RPMI7951 (cell line): ENCODE results near the gene TRIM44. TPM values are rescaled to one million over a fixed set of nuclear protein-coding genes. Genes with fewer than 3 reads are reported as not detected.
"Not testable (repeated sequence)": the region's sequence is repeated elsewhere in the genome, so short reads cannot be mapped to it uniquely, and the experiment has no call there.

ENCODE experiments used
- DNase-seq: peaks from one replicate; pipeline ENCODE4 v3.0.0-alpha.2; 2012; ENCODE audit warnings: low read depth
- total RNA-seq: library from RNA; depleted of rRNA; stranded (reverse); fragments of >200 nt; shearing (Covaris generic); gene quantifications from 2 replicates; pipeline ENCODE4 v1.2.3, GENCODE V29; 2014

The TRIM44 gene
- total RNA-seq, 1 experiment from 2014 or later: 27.6 TPM

- no peak for DNase-seq
Observed at GRCh38 chr11:35815556-35816315, 153.2 kb downstream of the TRIM44 start.

DNA sequence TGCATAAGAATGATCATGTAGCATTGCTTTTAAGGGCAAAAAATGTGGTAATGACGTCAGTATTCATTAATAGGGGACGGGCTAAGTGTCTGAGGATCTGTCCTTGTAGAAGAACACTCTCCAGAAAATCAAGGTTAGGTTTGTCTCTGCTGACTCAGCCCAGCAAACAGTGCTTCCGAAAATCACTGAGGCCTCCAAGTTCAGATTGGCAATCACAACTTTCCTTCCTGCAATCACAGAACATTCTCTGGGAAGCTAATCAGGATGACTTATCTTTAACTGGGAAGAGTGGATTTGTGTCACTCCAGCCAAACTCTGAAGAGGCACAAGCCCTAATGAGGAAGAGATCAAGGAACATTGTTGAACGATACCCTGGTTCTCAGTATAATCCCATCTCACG, 158.0 kb downstream of the TRIM44 start:
- DNase-seq: no peak

DNA sequence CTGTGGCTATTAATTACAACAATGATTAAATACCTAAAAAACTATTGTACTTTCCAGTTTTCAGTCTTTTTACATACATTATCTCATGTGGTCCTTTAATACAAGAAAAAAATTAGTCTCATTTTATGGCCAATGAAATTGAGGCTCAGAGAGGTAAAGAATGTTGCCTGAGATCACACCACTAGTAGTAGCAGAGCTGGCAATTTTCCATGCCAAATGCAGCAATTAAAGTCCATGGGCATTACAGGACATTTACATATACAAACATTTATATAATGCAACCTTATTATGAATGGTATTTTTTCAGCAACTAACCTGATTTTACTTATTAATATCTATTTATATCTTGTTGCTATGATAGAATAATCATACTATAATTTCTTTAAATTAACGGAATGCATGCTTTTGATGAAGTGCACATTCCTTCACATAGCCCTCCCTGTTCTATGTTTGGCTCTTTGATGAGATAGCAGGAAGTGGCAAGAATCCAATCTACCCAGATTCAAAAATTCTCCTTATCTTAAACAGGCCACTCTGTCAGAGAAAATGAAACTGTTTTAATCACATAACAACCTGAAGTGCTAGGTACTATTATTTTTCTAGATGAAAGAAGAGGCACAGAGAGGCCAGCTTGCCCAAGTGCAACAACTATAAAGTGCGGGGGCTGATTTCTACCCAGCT, 160.4 kb downstream of the TRIM44 start:
- DNase-seq: peak; percentile 13

DNA sequence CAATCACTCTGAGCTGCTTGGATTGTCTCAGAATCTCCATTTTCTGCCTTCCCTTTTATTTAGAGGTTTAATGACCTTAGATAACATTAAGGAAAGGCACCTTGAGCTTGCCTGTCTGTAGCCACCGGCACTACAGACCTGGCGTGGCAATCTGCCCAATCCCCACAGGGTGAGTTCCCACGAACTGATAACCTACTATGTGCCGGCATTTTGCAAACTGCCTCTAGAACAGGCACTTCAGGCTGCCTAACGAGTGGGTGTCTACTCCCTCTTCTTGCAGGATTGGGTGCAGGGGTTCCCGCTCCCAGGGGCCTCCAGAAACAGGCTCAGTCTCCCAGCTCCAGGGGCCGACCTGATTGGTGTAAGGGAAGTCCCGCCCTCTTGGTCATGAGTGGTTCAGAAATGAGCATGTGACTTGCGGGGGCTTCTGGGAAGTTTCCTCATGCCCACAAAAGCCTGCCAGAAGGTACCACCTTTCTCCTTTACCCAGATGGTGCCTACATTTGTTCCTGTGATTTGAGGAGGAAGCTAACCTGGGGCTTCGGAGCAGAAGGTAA, 161.2 kb downstream of the TRIM44 start:
- DNase-seq: no peak

DNA sequence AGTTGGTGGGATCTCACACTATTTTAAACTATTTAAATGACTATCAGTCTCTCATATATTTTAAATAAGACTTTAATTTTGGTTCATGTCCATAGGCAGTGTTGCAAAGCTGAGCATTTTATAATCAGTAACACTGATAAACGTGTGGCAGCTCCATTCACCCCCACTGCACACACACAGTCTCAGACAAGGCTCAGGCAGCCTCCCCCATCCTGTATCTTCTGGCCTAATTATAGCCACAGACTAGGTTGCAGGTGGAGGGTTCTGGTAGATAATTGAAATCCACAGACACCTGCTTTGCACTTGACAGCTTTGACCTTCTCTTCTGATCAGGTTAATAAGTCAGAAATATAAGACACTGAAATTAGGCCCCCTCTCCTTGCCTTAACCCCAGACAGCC, 162.8 kb downstream of the TRIM44 start:
- no peak for DNase-seq

DNA sequence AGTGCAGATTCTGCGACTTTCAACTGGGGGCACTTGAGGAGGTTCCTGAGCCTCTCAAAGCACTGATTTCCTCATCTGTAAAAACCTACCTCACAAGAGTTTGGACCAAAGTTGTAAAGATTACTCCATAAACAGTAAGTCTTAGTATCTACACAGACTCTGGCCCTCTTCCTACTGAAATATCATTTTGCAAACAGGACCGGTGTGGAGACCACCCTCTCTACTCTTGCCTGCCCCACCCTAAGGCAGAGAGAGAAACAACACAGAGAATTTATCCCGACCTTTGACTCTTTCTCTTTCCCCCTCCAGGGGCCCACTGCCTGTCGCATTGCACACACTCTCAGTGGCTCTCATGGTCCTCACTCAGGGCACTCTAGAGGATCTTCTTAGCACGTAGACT, 163.4 kb downstream of the TRIM44 start:
- DNase-seq: no peak

DNA sequence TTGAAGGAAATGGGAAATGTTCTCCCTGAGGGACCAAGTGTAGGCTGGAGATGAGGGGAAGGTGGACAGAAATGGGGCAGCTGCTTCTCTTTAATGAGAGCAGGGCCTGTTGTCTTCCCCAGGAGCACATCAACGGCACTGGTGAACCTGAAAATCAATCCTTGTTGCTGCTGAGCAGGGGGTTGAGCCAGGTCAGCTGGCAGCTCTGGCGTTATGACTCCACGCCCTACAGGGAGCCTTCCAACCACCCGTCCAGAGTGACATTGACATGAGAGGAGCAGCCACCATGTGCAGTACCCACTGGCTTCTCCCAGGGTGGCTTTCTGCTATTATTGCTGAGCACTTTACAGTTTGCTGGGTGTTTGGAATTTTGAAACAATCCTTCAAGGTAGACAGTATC, 164.4 kb downstream of the TRIM44 start:
- no peak for DNase-seq

DNA sequence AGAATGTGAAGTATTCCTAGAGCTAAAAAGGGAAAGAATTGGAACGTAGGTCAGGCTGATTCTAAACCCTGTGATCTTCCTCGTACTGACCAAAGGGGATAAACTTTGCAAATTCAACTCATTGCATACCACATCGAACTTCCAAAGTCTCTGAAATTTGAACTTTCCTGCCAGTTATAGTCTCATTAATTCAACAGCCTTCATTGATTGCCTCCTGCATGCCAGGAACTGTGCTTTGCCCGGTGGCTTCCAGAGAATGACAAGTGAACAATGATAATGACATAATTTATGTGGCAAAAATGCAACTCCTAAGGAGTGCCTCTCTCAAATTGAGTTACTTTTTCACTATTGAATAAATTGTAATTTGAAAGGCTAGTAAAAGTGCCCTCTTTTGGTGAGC, 173.6 kb downstream of the TRIM44 start:
- DNase-seq: no peak

- no peak for DNase-seq
Observed at GRCh38 chr11:35838071-35838470, 175.5 kb downstream of the TRIM44 start.

DNA sequence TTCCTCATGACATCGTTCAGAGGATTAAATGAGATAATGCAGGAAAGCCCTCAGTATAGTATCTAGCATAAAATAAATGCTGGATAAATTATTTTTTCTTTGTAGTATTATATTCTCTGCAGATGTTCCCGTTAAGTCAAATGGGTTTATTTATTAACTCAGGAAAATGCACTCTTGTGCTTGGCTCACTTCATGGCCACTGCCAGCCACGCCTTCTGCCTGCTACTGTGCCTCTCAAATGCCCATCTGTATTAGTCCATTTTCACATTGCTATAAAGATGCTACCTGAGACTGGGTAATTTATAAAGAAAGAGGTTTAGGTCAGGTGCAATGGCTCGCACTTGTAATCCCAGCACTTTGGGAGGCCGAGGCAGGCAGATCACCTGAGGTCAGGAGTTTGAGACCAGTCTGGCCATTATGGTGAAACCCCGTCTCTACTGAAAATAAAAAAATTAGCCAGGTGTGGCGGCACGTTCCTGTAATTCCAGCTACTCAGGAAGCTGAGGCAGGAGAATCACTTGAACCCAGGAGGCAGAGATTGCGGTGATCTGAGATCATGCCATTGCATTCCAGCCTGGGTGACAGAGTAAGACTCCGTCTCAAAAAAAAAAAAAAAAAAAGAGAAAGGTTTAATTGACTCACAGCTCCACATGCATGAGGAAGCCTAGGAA, 176.3 kb downstream of the TRIM44 start:
- DNase-seq: not testable (repeated sequence)

- DNase-seq: no peak
Observed at GRCh38 chr11:35839368-35840161, 177.0 kb downstream of the TRIM44 start.

DNA sequence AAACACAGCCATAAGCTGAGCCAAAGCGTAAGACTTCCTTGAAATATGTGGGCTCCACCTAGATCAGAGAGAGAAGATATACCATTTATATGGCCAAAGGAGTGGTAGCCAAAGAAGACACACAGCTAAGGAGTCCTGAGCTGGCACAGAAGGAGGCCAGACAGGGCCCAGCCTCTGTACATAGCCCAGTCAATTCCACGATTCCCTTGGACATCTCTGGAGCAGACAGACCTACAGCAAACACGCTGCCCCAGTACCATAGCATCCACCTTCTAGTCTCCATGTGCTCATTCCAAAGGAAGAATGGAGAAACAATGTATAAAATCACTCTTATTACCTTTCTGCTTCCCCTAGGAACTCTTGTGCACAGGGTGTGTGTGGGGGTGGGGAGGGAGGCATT, 179.2 kb downstream of the TRIM44 start:
- no peak for DNase-seq

DNA sequence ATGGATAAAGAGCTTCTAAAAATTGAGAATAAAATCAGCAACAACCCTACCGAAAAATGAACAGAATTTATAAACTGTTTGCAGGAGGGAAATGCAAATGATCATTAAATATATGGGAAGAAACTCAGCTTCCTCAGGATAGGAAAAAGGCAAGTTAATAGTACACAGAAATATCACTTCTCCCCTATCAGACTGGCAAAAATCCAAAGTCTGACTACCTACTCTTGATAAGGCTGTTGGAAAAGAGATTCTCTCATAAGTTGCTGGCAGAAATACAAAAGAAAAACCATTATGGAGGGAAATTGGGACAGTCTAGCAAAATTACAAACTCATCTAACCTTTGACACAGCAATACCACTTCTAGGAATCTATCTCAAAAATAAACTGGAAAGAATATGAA, 180.4 kb downstream of the TRIM44 start:
- DNase-seq: no peak

DNA sequence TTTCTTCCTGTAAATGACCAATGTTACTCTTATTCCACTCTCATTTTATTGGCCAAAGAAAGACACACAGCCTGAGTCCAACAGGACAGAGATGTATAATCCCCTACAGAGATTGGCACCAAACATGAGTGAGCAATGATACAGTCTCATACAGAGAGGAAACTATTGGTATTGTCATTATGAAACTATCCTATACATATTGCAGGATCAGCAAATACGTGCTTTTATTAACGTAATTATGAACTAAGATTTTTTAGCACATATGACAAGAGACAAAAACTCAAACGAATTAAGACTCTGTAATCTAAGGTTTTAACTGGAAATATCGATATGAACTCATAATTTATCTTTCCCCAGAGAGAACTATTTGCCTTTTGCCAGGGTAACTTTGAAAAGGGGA, 182.0 kb downstream of the TRIM44 start:
- no peak for DNase-seq

DNA sequence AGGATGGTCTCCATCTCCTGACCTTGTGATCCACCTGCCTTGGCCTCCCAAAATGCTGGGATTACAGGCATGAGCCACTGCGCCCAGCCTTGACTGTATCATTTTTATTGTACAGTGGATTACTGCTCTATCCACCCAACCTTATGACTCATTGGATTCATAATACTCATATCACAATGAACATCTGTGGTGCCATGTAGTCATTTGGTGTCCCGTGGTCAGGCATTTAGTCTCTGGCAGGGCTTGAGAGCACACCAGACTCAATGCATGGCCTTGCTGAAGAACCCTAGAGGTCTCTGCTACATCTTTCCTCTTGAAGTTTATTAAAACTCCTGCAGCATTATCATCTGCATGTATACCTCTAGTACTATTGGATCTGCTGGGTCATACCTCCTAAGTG, 183.3 kb downstream of the TRIM44 start:
- DNase-seq: no peak

DNA sequence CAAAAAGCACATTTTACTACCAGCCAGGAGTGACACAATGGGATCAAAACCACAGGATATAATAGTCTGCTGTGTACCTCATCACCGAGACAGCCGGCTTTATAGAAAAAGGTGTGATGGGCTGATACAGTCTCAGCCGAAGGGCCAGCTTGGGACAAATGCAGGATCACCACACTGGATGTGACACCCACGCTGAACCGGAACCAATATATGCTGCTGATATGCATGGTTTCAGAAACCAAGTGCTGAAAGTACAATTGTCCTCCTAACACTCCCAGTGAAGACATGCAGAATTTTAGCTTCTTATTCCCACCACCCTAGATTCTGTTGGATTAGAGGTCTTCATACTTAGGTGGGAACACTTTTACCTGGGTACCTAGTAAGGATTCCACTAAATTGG, 184.3 kb downstream of the TRIM44 start:
- DNase-seq: no peak

DNA sequence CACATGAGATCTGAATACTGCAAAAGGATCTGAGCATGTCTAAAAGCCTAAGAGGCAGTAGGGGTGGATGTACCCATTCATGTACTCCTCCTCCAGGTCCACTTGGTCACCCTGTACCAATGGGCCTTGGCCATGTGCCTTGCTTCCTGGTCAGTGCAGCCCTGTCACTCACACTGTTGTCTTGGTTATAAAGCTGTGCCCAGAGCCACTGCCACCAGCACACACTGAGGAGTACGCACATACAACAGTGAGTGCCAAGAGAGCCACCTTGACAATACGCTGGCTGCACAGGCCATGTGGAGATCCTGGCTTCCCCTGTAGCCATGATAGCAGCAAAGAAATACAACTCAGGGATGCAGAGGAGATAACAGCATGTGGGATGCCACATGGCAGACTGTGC, 184.9 kb downstream of the TRIM44 start:
- no peak for DNase-seq

DNA sequence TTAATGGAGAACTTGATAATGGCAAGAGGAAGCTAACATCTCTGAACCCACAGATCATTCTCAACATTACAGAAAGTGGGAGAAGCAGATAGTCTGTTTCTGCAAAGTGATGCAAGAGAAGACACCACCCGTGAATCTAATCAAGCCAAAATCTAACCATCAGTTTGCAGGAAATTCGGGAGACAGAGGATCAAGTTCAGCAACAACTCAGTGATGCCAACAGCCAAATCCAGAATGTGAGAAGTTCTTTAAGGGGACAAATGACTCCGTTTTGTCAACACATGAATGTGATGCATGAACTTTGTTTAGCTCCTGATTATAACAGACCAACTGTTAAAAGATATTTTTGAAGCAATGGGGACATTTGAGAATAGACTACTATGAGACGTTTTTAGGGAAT, 186.0 kb downstream of the TRIM44 start:
- DNase-seq: no peak

GRCh38 chr11:35850191-35850590, 187.6 kb downstream of the TRIM44 start:
- DNase-seq: no peak

DNA sequence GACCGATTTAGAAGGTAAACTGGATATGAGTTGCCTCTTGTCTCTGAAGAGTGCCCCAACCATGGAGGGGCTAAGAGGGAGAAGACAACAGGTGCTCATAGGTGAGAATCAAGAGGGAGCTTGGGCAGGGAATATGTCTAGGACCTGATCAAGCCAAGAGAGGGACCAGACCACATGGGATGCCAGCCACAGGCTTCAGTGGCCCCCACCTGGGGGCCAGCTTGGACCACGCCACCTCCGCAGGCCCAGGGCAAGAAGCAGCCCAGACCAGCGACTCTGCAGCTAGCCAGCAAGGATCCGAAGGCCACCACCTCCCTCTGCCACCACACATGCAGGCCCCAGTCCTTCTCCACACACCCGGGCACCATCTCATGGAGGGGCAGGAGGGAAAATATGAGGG, 188.8 kb downstream of the TRIM44 start:
- DNase-seq: no peak

- no peak for DNase-seq
Observed at GRCh38 chr11:35852056-35852455, 189.5 kb downstream of the TRIM44 start.

DNA sequence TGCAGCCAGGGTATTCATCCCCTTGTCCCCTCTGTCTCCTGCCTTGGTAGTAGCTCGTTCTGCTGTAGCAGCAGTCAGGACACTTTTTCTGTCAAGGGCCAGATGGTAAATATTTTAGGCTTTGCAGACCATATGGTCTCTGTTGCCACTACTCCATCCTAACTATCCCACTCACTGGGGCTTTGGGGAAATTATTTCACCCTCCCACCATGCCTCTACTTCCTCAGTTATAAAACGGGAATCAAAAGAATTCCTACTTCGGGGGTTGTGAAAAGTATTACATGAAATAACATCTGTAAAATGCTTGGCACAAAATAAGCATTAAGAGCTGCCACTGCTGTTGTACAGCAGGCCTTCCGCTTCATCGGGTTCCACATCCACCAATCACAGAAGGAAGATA, 191.4 kb downstream of the TRIM44 start:
- DNase-seq: no peak
